Epithelial cell of proximal tubule (primary cell): Measurements from ENCODE around the gene TMEM176A. TPM values are rescaled to one million over a fixed set of nuclear protein-coding genes. Genes with fewer than 3 reads are reported as not detected.
"Not testable (repeated sequence)": the region's sequence is repeated elsewhere in the genome, so short reads cannot be mapped to it uniquely, and the experiment has no call there.

ENCODE experiments used
- DNase-seq: peaks from one replicate; pipeline ENCODE4 v3.0.0-alpha.2; 2011; ENCODE audit warnings: low read depth
- H3K4me3 ChIP-seq: 2 replicates; pipeline ENCODE4 v1.5.1; 2011; ENCODE audit warnings: low read depth, mild to moderate bottlenecking, low read length
- total RNA-seq: library from RNA; depleted of rRNA; stranded (reverse); fragments of >200 nt; gene quantifications from 2 replicates; pipeline ENCODE4 v1.2.3, GENCODE V29; 2015
- TF ChIP-seq, protein P1 (sequence below): conservative IDR thresholded peaks from 2 replicates; pipeline ENCODE4 v1.5.1; 2012; ENCODE audit warnings: low read depth, mild to moderate bottlenecking, low read length

Gene TMEM176A
- total RNA-seq, 1 donor from 2014 or later: 12.4 TPM

- no peak overlapping the region for H3K4me3 ChIP-seq
- TF ChIP-seq, protein P1, sequence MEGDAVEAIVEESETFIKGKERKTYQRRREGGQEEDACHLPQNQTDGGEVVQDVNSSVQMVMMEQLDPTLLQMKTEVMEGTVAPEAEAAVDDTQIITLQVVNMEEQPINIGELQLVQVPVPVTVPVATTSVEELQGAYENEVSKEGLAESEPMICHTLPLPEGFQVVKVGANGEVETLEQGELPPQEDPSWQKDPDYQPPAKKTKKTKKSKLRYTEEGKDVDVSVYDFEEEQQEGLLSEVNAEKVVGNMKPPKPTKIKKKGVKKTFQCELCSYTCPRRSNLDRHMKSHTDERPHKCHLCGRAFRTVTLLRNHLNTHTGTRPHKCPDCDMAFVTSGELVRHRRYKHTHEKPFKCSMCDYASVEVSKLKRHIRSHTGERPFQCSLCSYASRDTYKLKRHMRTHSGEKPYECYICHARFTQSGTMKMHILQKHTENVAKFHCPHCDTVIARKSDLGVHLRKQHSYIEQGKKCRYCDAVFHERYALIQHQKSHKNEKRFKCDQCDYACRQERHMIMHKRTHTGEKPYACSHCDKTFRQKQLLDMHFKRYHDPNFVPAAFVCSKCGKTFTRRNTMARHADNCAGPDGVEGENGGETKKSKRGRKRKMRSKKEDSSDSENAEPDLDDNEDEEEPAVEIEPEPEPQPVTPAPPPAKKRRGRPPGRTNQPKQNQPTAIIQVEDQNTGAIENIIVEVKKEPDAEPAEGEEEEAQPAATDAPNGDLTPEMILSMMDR: no peak
- DNase-seq: no peak
These were observed 44.4 kb upstream of the TMEM176A start for GRCh38 chr7:150756166-150756565.

- no peak for DNase-seq
- TF ChIP-seq, protein P1: peak; percentile 58
- no peak overlapping the region for H3K4me3 ChIP-seq
These were observed 43.7 kb upstream of the TMEM176A start for GRCh38 chr7:150756858-150757257.

- DNase-seq: no peak
- no peak overlapping the region for H3K4me3 ChIP-seq
- TF ChIP-seq, protein P1: no peak
These were observed 41.1 kb upstream of the TMEM176A start for GRCh38 chr7:150759479-150759878.

DNA sequence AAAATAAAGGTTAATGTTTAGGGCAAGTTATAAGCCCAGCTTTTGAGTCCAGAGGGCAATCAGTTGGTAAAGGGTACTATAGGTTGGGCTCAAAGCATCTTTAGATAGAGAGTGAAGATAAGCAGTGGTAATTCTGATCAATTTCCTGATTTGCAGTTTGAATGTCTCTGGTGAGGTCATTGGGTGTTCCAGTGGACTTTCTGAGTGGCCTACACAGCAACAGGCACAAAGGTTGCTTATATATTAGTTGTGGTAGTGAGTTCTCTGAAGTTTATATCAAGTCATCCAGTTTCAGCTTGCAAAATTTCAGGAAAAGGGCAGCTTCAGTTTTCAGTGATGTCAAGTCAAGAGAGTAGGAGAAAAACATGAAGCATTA is 34.2 kb upstream of the TMEM176A start:
- H3K4me3 ChIP-seq: no peak overlapping the region
- DNase-seq: no peak
- TF ChIP-seq, protein P1: no peak

DNA sequence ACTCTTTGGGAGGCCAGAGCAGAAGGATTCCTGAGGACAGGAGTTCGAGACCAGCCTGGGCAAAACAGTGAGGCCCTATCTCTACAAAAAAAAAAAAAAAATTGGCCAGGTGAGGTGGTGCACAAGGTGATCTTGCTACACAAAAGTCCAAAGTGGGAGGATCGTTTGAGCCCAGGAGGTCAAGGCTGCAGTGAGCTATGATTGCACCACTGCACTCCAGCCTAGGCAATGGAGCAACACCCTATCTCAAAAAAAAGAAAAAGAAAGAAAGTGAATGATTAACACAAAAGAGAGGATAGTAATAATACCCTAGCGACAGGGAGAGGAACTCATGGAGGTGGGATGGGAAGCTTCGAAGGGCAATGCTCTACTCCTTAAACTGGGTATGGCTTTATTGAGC is 30.8 kb upstream of the TMEM176A start:
- no peak overlapping the region for H3K4me3 ChIP-seq
- no peak for DNase-seq
- TF ChIP-seq, protein P1: no peak

GRCh38 chr7:150774131-150774530 is 26.4 kb upstream of the TMEM176A start:
- DNase-seq, H3K4me3 ChIP-seq: not testable (repeated sequence)

DNA sequence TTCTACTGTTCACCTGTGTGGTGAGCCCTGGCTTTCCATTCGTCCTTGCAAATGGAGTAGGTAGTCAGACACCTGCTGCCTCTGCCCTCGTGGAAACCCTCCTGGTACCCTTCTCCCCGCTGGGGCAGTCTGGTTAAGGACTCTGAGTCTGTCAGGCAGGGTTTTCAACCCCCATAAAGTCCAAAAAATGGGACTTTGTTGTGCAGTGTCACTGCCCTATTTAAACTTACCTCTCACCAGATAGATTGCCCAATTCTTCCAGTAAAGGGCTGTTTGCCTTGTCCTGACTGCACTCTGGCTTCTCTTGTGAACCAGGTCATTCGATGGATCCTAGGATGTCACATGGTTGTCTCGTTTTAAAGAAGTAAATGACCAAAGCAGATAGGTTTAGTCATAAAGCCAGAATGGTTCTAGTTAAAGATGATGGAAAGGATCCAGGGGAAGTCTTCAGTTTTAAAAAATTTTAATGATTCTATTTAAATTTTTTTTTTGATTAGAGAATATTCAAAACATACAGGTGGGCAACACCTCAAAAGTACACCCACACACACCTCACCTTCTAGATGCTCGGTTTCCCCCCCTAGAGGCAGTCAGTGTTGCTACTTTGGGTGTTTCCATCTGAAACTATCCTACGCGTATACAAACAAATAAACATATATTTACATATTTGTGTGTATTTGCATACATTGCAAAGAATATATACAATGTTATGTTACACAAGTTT is 22.4 kb upstream of the TMEM176A start:
- no peak for DNase-seq
- no peak overlapping the region for H3K4me3 ChIP-seq
- TF ChIP-seq, protein P1: no peak
